ENCODE results near the gene CA4.
"Not testable (repeated sequence)": the region's sequence is repeated elsewhere in the genome, so short reads cannot be mapped to it uniquely, and the experiment has no call there.

GRCh38 chr17:60119807-60120748, 29.7 kb upstream of the CA4 start:
- TF ChIP-seq CTCF (conservative IDR thresholded peaks at IDR 0.05; ENCODE audit: low read length); EZH2phosphoT487 (IDR thresholded peaks at IDR 0.05; ENCODE audit: borderline replicate concordance): not testable (repeated sequence)
